ENCODE measurements around the gene CYTH2. TPM values are rescaled to one million over a fixed set of nuclear protein-coding genes. Genes with fewer than 3 reads are reported as not detected.

Gene CYTH2
- polyA plus RNA-seq, 1 donor = 49.3 TPM

DNA sequence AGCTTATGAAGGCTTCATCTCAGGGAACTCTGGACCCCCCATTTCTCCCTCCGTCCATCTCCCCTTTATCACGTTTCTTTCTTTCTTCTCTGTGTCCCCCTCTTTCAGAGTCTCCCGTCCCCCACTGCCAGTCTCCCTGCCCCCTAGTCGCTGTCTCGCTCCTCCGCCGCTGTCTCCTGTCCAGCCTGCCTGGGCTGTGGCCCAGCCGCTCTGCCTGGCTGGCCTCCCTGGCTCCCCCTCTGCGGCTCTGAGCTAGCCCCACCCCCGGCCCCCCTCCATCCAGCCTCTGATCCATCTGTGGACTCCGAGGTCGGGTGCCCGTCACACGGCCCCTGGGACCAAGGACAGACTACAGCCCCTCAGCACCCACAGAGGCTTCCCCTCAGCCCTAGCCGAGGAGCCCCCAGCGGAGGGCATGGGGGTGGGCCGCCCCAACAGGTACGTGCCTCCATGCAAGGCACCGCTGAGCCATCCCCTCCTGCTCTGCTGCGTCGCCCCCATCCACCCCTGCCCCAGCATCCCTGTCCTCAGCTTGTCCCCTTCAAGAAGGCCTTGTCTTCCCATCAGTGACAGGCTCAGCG is 14.9 kb upstream of the CYTH2 start:
- DNase-seq = no peak

- no peak for DNase-seq
Measured at GRCh38 chr19:48455171-48455907, 13.8 kb upstream of the CYTH2 start, which contains the start of gene KCNJ14. TSS of gene KCNJ14 (plus strand) at chr19:48455574. CDS start at chr19:48461725, 6,151 bp downstream.

- no peak for DNase-seq
Measured at GRCh38 chr19:48455908-48456562, 13.1 kb upstream of the CYTH2 start.

DNA sequence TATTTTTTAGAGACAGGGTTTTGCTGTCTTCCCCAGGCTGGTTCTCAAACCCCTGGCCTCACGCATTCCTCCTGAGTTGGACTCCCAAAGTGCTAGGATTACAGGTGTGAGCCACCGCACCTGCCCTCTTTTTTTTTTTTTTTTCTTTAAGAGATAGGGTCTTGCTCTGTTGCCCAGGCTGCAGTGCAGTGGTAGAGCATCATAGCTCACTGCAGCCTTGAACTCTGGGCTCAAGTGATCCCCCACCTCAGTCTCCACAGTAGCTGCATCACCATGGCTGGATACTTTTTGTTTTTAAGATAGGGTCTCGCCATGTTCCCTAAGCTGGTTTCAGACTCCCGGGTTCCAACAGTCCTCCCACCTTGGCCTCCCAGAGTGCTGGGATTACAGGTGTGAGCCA is 12.3 kb upstream of the CYTH2 start:
- no peak for DNase-seq

DNA sequence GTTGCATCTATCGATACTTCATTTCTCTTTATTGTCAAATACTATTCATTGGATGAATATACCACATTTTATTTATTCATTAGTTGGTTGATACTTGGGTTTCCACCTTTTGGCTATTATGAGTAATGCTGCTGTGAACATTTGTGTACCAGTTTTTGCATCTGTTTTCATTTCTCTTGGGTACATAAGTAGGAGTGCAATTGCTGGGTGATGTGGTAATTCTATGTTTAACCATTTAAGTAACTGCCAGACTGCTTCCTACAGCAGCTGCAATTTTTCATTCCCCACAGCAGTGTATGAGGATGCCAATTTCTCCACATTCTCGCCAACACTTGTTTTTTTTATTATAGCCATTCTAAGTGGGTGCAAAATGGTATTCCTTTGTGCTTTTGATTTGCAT is 11.2 kb upstream of the CYTH2 start:
- DNase-seq = no peak

GRCh38 chr19:48461651-48461981 is 7.6 kb upstream of the CYTH2 start:
- DNase-seq = no peak

- DNase-seq = no peak
Measured at GRCh38 chr19:48461982-48462655, 7.0 kb upstream of the CYTH2 start.

- no peak for DNase-seq
Measured at GRCh38 chr19:48465215-48465614, 4.0 kb upstream of the CYTH2 start.

DNA sequence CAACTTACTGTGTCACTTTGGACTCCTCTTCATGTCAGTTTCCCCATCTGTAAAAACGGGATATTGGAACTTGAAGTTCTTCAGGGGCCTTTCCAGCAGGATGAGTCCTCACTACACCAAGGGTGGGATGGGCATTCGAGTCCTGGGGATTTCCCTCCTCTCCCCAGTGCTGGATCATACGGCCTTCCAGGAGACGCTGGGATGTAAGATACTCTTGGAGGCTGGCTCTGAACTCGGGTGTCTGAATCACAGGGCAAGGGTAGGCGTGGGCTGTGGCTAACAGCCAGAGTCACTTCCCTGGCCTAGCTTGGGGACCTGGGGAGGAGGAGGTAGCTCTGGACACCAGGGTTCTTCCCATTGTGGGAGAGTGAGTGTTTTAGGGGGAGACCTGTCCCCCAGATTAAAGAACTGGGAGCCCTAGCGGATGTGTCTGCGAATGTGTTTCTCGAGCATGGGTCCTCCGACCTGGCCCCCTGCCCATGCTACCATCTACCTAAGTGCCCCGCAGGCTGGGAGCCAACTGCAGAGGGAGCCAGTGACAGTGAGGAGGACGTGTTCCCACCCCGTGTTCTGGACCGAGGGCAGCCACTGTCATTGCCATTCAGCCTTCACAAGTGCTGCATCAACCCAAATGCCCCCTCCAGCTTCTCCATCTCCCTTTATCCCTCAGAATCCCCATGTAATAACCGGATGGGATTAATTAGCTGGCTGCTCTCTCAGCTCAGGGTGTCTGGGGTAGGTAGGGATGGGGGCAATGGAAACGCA is 2.4 kb upstream of the CYTH2 start:
- no peak for DNase-seq

- DNase-seq = peak; percentile 100
Measured at GRCh38 chr19:48468772-48469288, 339 bp upstream of the CYTH2 start.

GRCh38 chr19:48469934-48470680 is 938 bp downstream of the CYTH2 start:
- DNase-seq = no peak

DNA sequence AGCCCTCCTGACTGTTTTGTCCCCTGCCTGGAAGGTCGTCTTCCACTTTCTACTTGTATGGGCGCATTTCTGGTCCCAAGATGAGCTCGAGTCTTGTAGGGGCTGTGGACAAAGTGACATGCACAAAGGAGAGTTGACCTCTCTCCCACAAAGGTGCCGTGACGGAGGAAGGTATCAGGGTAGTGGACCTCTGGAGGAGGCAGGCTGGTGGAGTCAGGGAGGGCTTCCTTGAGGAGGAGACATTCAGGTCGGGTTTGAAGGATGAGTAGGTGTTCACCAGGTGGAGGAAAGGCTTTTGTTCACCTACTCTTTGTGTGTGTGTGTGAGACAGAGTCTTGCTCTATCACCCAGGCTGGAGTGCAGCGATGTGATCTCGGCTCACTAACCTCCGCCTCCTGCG is 1.7 kb downstream of the CYTH2 start:
- DNase-seq = no peak

DNA sequence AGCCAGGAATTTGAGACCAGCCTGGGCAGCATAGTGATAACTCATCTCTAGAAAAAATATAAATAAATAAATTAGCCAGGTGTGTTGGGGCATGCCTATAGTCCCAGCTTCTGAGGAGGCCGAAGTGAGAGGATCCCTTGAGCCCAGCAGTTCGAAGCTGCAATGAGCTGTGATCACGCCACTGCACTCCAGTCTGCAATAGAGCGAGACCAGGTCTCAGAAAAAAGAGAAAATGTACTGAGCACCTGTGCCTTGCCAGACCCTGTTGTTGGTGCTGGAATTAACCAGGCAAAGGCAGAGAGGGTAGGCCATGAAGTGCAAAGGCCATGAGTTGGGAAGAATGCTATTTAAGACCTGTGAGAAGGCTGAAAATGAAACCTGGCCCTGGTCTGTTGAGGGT is 2.7 kb downstream of the CYTH2 start:
- no peak for DNase-seq

DNA sequence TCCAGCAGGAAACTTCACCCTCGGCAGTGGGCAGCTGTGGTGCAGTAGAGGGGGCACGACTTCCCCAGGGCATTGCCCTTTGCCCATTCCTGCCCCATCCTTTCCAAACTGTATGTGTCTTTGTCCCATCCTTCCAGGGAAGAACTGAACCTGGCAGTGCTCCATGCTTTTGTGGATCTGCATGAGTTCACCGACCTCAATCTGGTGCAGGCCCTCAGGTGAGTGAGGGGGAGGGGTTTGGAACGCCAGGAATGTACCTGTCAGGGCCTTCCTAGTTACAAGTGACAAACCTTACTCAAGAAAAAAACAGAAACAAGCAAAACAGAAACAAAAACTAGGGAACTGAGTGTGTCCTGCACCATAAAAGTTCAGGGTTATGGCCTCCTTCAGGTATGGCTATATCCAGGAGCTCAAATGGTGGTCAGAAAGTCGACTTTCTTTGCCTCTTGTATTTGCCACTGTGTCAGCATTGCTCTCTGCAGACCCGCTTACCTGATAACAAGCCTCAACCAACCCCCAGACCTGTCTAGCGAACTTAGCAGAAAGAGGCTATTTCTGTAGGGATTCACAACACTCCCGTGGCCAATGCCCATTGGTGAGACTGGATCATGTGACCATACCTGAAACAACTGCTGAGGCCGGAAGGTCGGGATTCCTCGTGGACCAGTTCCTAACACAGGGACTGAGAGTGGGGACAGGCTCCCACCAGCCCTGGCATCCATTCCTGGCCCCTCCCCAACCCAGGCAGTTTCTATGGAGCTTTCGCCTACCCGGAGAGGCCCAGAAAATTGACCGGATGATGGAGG is 4.2 kb downstream of the CYTH2 start:
- no peak for DNase-seq

DNA sequence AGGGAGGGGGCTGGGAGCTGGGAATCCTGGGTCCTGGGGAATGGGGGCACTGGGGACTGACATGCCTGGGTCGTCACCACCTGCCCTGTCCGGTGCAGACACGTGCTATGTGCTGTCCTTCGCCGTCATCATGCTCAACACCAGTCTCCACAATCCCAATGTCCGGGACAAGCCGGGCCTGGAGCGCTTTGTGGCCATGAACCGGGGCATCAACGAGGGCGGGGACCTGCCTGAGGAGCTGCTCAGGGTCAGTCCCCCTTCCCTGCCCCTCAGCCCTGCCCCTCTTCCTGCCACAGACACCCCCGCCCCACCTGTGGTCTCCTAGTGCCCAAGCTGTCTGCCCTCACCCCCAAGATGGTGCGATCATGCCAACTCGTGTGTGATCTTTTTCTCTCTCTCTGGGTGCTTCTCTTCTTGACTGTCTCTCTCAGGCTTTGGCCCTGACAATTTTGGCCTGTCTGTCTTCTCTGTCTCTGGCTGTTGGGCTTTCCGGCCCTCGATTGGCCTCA is 5.0 kb downstream of the CYTH2 start:
- no peak for DNase-seq

GRCh38 chr19:48475369-48476068 is 6.3 kb downstream of the CYTH2 start:
- no peak for DNase-seq

DNA sequence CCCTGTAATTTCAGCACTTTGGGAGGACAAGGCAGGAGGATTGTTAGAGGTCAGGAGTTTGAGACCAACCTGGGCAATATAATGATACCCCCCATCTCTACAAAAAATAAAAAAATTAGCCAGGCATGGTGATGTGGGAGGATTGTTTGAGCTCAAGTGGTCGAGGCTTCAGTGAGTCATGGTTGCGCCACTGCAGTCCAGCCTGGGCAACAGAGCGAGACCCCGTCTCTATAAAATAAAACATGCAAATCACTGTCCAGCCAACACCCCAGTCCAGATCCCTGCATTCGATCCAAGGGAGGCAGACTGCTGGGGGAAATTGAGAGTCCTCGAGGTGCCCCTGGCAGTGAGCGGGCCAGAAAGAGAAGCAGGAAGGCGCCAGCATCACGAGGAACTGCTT is 7.0 kb downstream of the CYTH2 start:
- DNase-seq = no peak

DNA sequence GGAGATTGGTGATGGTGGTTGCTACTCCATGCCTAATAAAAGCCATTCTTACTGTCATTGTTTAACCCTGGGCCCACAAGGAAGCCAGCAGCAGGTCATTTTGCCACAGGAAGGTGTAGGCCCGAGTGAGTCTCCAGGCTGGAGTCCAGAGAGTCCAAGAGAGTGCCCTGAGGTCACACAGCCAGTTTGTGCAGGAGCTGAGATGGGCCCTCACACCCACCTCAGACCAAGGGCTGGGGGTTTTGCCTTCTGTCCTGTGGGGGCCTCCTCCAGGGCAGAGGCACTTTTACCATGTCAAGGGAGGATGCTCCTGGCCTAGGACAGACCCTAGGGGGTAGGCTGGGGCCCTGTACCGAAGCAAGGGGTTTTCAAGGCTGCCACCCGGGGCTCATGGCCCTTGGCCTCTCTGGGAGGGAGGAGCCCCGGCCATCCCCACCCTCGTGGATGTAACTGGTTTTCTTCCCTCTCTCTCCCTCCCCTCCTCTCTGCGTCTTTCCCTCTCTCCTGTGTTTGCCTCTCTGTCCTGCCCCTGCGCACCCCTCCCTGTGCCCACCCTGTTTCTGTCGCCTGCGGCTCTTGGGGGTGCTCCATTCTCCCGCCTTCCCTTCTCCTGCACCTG is 8.0 kb downstream of the CYTH2 start:
- DNase-seq = no peak

- no peak for DNase-seq
Measured at GRCh38 chr19:48477698-48478338, 8.6 kb downstream of the CYTH2 start.

Measured in hindlimb muscle (tissue), 1 donor.